Gastroesophageal sphincter (tissue), 4 donors: ENCODE data around the gene ACTL8. TPM values are rescaled to one million over a fixed set of nuclear protein-coding genes. Genes with fewer than 3 reads are reported as not detected.

Experiments used
- ATAC-seq: fragments of 150-250 bp; one replicate; pipeline ENCODE4 v1.9.1; 2016; ENCODE audit warnings: mild to moderate bottlenecking, moderate library complexity
- H3K27ac ChIP-seq, 4 donors: fragments of 200-600 bp; sonication (generic) in 3 of 4; 1 replicate in 3 of 4; 2 replicates in 1 of 4; pipeline ENCODE4 v1.5.1; 2016 to 2019
- H3K27me3 ChIP-seq: fragments of 200-600 bp; sonication (generic); one replicate; pipeline ENCODE4 v1.5.1; 2019
- H3K36me3 ChIP-seq, 2 donors: fragments of 200-600 bp; sonication (generic); one replicate each; pipeline ENCODE4 v1.5.1; 2019; ENCODE audit warnings: control low read depth in 1 of 2
- H3K4me1 ChIP-seq, 3 donors: fragments of 200-600 bp; sonication (generic); 1 replicate in 2 of 3; 2 replicates in 1 of 3; pipeline ENCODE4 v1.5.1; 2016 to 2019; ENCODE audit warnings: control low read depth in 2 of 3
- H3K4me3 ChIP-seq, 2 donors: fragments of 200-600 bp; sonication (generic); one replicate each; pipeline ENCODE4 v1.5.1; 2019; ENCODE audit warnings: mild to moderate bottlenecking in 1 of 2, moderate library complexity in 1 of 2
- H3K9me3 ChIP-seq, 3 donors: fragments of 200-600 bp; sonication (generic); one replicate each; pipeline ENCODE4 v1.5.1; 2017 to 2019; ENCODE audit warnings: control low read depth in 2 of 3
- EP300 ChIP-seq: sonication (generic); formaldehyde crosslinking; IDR thresholded peaks from one replicate; pipeline ENCODE4 v1.6.1; 2017; ENCODE audit warnings: antibody characterized with exemption, mild to moderate bottlenecking
- POLR2A ChIP-seq, 2 donors: fragments of 450-650 bp; IDR thresholded peaks; one replicate each; pipeline ENCODE4 v1.6.1; 2017; ENCODE audit warnings: antibody characterized with exemption in 2 of 2, mild to moderate bottlenecking in 2 of 2, moderate library complexity in 1 of 2
- POLR2AphosphoS5 ChIP-seq: sonication (generic); formaldehyde crosslinking; IDR thresholded peaks from one replicate; pipeline ENCODE4 v1.6.1; 2017; ENCODE audit warnings: antibody characterized with exemption
- WGBS, 2 donors: methylation state at CpG; one replicate each; pipeline ENCODE4 v1.1.5; 2018; ENCODE audit warnings: low coverage in 1 of 2; 5-methylcytosine and 5-hydroxymethylcytosine counted together
- total RNA-seq, 4 donors: library from RNA; depleted of rRNA; stranded (reverse); fragments of >200 nt; gene quantifications; one replicate each; pipeline ENCODE4 v1.1.0, GENCODE V29; 2016
- TF ChIP-seq, protein P1 (sequence below), 4 experiments: fragments of 200-600 bp in 2 of 4; fragments of 450-650 bp in 2 of 4; sonication (generic) in 1 of 4; IDR thresholded peaks; one replicate each; pipeline ENCODE4 v1.5.1; 2017 to 2019; ENCODE audit warnings: antibody characterized with exemption in 4 of 4, mild to moderate bottlenecking in 2 of 4, moderate library complexity in 2 of 4

ACTL8 gene
- total RNA-seq, 4 donors from 2014 or later: not detected

DNA sequence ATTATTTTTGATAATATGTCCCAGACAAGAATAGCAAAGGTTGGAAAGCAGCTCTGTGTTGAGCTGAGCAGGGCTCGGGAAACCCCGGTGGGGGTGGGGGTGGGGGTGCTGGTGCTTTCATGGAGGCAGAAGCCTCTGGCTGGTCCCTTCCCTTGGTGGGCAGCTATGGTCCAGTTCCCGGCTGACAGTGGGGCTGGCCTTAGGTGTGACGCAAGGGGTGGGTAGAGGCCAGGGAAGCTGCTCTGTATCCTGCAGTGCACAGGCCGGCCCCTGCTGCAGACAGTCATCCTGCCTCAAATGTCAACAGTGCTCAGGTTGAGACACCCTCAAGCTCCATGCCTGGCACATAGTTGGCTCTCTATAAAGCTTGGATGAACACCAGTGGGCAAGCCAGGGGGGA, 8.9 kb downstream of the ACTL8 start:
- H3K36me3 ChIP-seq: no peaks in the 10 kb centered on the region
- no peak overlapping the region for H3K27ac ChIP-seq
- no peak for ATAC-seq
- H3K4me1 ChIP-seq: peaks cover 0 to 6% (median 0%) of the 10 kb centered on the region in 3 donors
- H3K27me3 ChIP-seq: peaks cover 39% of the 10 kb centered on the region
- TF ChIP-seq POLR2AphosphoS5: no peak
- TF ChIP-seq EP300: no peak
- TF ChIP-seq, protein P1, sequence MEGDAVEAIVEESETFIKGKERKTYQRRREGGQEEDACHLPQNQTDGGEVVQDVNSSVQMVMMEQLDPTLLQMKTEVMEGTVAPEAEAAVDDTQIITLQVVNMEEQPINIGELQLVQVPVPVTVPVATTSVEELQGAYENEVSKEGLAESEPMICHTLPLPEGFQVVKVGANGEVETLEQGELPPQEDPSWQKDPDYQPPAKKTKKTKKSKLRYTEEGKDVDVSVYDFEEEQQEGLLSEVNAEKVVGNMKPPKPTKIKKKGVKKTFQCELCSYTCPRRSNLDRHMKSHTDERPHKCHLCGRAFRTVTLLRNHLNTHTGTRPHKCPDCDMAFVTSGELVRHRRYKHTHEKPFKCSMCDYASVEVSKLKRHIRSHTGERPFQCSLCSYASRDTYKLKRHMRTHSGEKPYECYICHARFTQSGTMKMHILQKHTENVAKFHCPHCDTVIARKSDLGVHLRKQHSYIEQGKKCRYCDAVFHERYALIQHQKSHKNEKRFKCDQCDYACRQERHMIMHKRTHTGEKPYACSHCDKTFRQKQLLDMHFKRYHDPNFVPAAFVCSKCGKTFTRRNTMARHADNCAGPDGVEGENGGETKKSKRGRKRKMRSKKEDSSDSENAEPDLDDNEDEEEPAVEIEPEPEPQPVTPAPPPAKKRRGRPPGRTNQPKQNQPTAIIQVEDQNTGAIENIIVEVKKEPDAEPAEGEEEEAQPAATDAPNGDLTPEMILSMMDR (IDR thresholded peaks at IDR 0.05): no peak
- no peak for TF ChIP-seq POLR2A (IDR thresholded peaks at IDR 0.05)
- H3K4me3 ChIP-seq: no peak overlapping the region
- peaks cover 0 to 23% (median 0%) of the 10 kb centered on the region in 3 donors for H3K9me3 ChIP-seq
- WGBS, 2 donors: no CpG with 5 or more reads among the region's 5 CpGs

DNA sequence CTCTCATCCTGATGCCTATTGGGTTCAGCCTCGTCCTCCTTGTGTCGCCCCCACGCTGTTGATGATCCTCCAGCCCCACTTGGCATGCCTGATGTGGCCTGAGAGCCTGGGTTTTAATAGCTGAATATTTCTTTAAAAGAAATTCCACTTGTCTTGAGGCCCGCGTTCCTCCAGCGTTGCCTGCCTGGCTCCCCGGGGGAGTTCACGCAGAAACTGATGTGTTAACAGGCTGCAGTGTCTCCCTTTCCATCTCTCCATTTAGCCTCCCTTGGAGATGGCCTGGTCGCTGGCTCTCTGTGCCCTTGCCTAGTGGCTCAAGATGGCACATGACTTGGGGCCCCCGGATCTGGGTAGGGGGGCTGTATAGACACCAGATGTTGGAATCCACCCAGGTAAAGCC, 9.5 kb downstream of the ACTL8 start:
- no peak overlapping the region for H3K27ac ChIP-seq
- 44% methylated on average over 4 of the region's 10 CpGs; no CpG with 5 or more reads in 1 of the 2 donors for WGBS, 2 donors
- no peak overlapping the region for H3K4me3 ChIP-seq
- peaks cover 0 to 18% (median 0%) of the 10 kb centered on the region in 3 donors for H3K9me3 ChIP-seq
- peaks cover 39% of the 10 kb centered on the region for H3K27me3 ChIP-seq
- peaks cover 0 to 6% (median 0%) of the 10 kb centered on the region in 3 donors for H3K4me1 ChIP-seq
- no peak for ATAC-seq
- TF ChIP-seq POLR2A (IDR thresholded peaks at IDR 0.05) (no peak), POLR2AphosphoS5 (no peak), EP300 (no peak)
- TF ChIP-seq, protein P1 (IDR thresholded peaks at IDR 0.05): no peak
- H3K36me3 ChIP-seq: no peaks in the 10 kb centered on the region

DNA sequence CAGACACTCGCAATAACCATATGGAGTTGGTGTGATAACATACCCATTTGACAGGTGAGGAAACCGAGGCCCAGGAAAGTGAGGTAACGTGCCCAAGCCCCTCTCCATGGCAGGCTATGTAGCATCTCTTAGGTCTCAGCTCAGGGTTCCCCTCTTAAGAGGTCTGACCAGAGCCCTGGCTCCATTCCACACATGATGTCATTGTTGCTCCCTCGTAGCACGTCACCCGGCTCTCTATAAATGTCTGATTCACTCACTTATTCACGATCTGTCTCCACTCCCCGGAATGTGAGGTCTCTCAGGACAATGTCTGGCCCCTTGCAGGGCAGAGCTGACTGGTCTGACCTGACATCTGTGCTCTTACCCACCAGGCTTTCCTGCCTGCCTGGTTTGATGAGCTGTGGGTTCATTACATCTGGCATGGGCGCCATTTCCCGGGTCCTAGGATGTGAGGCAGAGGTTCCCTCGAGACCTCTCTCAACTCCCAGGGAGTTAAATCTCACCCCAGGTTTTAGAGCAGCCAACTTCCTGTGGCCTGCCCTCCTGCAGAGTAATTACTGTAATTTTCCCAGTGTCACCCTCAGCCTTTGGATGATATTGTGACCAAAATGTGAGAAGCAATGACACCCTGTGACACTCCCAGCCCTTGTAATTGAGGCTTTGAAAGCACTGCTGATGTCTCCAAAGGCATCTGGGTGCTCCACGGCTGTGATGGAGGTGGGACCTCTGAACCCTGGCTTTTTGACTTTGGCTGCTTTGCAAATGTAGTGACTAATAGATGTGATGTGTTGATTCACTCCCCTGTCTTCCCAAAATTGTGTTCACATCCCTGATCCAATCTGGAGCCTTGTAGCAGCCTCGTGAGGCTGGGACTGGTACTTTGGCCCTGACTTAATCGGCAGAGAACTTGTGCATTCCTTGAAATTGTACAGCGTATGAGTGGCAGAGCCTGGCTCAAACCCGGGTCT, 10.6 kb downstream of the ACTL8 start:
- H3K4me3 ChIP-seq: no peak overlapping the region
- H3K36me3 ChIP-seq: no peaks in the 10 kb centered on the region
- TF ChIP-seq POLR2A (IDR thresholded peaks at IDR 0.05): no peak
- no peak for TF ChIP-seq EP300
- no peak for TF ChIP-seq POLR2AphosphoS5
- TF ChIP-seq, protein P1 (IDR thresholded peaks at IDR 0.05): no peak
- peaks cover 0 to 6% (median 0%) of the 10 kb centered on the region in 3 donors for H3K4me1 ChIP-seq
- WGBS, 2 donors: 58 to 61% methylated on average over 8 of the region's 16 CpGs
- ATAC-seq: no peak
- no peak overlapping the region for H3K27ac ChIP-seq
- peaks cover 39% of the 10 kb centered on the region for H3K27me3 ChIP-seq
- H3K9me3 ChIP-seq: peaks cover 0 to 6% (median 0%) of the 10 kb centered on the region in 3 donors

DNA sequence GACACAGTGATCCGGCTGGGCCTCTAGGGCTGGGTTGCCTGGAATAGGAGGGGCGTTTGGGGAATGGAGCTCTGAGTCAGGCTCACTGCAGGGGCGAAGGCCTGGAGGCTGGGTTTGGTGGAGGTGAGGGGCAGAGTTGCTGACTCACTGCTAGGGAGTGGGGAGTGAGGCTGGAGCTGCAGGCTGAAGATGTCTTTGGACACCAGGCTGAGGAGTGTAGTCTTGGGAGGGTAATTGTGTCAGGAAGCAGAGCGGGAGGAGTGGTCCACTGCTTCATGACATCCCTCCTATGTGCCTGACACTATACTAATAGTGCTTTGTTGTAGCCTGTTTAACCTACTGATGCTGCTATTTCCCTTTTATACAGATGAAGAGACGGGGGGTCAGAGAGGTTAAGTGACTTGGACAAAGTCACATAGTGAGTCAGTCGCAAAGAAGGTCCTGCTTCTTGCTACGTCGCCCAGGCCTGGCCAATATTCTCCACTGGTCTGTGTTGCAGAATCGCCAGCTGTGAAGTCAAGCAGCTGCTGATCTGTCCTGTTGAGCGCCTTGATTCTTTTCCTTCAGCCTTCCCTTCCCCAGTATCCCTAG, 13.6 kb downstream of the ACTL8 start:
- Histone ChIP-seq H3K4me3 (no peak overlapping the region), H3K36me3 (no peaks in the 10 kb centered on the region), H3K4me1 (peaks cover 0 to 6% (median 0%) of the 10 kb centered on the region in 3 donors), H3K9me3 (no peaks in the 10 kb centered on the region), H3K27ac (peak overlapping the region in 3 of 4 donors; percentile 33 to 43 (median 43)), H3K27me3 (peaks cover 28% of the 10 kb centered on the region)
- WGBS, 2 donors: 51 to 59% methylated on average over 3 to 8 of the region's 10 CpGs
- ATAC-seq: peak; percentile 85
- TF ChIP-seq POLR2A (IDR thresholded peaks at IDR 0.05): no peak
- TF ChIP-seq EP300: no peak
- TF ChIP-seq, protein P1 (IDR thresholded peaks at IDR 0.05): no peak
- TF ChIP-seq POLR2AphosphoS5: no peak
